ENCODE results near the gene CCNK.
A peak's percentile ranks its signal among the peaks of the same experiment; 100 is the strongest.

- no peak for TF ChIP-seq CTCF (IDR thresholded peaks at IDR 0.05)
- TF ChIP-seq POLR2A (IDR thresholded peaks at IDR 0.05), result peak; percentile 8 to 49
Measured at GRCh38 chr14:99478128-99478527, 3.1 kb upstream of the CCNK start.

All from Peyer's patch (tissue), 4 donors.